Lower leg skin (tissue), 3 donors: ENCODE results near the gene CMTM6.

Source experiments
- POLR2A ChIP-seq, 2 donors: fragments of 450-650 bp; IDR thresholded peaks; one replicate each; pipeline ENCODE4 v1.6.1; 2016 to 2017; ENCODE audit warnings: antibody characterized with exemption in 2 of 2, mild to moderate bottlenecking in 1 of 2, moderate library complexity in 1 of 2
- TF ChIP-seq, protein P1 (sequence below), 3 donors: fragments of 450-650 bp; IDR thresholded peaks; one replicate each; pipeline ENCODE4 v1.5.1; 2016; ENCODE audit warnings: antibody characterized with exemption in 3 of 3, mild to moderate bottlenecking in 3 of 3, moderate library complexity in 2 of 3

DNA sequence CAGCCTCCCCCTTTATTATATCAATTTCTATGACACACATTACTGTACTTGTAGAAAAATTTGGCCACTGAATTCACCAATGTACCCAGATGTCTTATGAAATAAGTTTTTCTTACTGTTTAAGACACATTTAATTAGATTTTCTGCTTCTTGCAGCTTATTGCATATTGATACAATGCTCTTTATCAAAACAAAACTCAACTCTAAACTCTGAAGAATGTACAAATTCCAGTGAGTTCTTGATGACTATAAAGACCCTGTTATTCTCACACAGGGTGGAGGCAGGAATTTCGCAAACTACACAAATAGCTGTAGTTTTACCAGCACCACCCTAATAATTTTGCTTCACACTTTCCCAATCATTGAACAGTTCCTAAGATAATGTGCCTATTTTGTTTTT, 22.0 kb downstream of the CMTM6 start:
- TF ChIP-seq, protein P1, sequence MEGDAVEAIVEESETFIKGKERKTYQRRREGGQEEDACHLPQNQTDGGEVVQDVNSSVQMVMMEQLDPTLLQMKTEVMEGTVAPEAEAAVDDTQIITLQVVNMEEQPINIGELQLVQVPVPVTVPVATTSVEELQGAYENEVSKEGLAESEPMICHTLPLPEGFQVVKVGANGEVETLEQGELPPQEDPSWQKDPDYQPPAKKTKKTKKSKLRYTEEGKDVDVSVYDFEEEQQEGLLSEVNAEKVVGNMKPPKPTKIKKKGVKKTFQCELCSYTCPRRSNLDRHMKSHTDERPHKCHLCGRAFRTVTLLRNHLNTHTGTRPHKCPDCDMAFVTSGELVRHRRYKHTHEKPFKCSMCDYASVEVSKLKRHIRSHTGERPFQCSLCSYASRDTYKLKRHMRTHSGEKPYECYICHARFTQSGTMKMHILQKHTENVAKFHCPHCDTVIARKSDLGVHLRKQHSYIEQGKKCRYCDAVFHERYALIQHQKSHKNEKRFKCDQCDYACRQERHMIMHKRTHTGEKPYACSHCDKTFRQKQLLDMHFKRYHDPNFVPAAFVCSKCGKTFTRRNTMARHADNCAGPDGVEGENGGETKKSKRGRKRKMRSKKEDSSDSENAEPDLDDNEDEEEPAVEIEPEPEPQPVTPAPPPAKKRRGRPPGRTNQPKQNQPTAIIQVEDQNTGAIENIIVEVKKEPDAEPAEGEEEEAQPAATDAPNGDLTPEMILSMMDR (IDR thresholded peaks at IDR 0.05), result no peak
- no peak for TF ChIP-seq POLR2A (IDR thresholded peaks at IDR 0.05)
